SU-DHL-6 (cell line): Measurements from ENCODE around the gene LRRTM2.

Experiments used
- EZH2phosphoT487 ChIP-seq: fragments of 200-600 bp; sonication (generic), shearing (Covaris generic); conservative IDR thresholded peaks from 2 replicates; pipeline ENCODE4 v1.6.1; 2018; ENCODE audit warnings: mild to moderate bottlenecking, antibody characterized with exemption, low read length, moderate library complexity, mixed read lengths
- TF ChIP-seq, protein P1 (sequence below): fragments of 200-600 bp; sonication (generic); IDR thresholded peaks from one replicate; pipeline ENCODE4 v1.5.1; 2017; ENCODE audit warnings: antibody characterized with exemption, mild to moderate bottlenecking, low read length, moderate library complexity; ENCODE audit not compliant: insufficient read depth, poor library complexity, severe bottlenecking

DNA sequence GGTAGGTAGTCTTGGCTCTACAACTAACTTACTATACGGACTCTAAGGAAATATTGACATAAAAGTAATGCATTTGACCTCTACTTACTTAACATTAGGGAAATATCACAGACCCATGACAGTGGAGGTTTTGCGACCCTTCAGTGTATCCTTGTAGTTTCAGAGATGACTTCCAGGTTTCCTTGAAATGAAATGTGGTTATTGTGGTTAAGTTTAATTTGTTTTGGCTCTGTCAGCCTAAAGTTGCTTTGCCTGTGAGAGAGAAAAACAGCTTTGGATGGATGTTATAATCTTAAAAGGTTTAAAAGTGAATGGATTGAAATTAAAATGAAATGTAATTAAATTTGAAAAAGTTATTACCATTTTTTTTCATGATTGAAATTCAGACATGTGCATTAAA, 42.9 kb downstream of the LRRTM2 start:
- TF ChIP-seq, protein P1, sequence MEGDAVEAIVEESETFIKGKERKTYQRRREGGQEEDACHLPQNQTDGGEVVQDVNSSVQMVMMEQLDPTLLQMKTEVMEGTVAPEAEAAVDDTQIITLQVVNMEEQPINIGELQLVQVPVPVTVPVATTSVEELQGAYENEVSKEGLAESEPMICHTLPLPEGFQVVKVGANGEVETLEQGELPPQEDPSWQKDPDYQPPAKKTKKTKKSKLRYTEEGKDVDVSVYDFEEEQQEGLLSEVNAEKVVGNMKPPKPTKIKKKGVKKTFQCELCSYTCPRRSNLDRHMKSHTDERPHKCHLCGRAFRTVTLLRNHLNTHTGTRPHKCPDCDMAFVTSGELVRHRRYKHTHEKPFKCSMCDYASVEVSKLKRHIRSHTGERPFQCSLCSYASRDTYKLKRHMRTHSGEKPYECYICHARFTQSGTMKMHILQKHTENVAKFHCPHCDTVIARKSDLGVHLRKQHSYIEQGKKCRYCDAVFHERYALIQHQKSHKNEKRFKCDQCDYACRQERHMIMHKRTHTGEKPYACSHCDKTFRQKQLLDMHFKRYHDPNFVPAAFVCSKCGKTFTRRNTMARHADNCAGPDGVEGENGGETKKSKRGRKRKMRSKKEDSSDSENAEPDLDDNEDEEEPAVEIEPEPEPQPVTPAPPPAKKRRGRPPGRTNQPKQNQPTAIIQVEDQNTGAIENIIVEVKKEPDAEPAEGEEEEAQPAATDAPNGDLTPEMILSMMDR = no peak
- no peak for TF ChIP-seq EZH2phosphoT487
